Measurements from ENCODE around the gene MTMR3.

Gene MTMR3

DNA sequence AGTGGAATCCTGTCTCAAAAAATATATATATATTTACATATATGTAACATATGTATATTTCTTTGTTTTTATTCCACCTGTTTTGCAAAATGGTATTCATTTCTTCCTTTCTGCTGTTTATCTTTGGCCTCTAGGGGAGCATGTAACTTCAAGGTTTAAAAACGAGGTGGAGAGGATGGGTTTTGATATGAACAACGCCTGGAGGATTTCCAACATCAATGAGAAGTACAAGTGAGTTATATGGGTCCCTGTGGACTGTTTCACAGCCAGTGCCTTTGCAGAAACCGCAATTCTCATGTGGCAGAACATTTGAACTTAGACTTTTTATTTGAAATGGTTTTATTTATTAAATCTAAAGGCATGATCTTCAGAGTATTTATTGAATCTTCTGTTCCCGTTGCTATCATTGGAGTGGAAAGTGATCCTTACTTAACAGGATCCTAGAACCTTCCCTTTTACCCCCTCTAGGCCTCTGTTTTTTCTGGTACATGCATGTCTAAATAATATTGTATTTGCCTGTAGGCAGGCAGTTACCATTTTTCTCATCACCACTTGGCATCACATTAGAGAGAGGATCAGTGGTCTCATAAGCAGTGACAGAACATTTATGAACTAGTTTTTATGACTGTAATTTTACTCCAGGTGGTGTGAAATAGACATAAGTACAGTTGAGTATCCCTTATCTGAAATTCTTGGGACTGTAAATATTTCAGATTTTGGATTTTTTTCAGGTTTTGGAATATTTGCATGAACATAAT is 115.8 kb downstream of the MTMR3 start:
- no peak overlapping the region for H3K4me3 ChIP-seq (ENCODE audit: low read depth, low read length)
- no peak for DNase-seq (ENCODE audit: low read depth)
- TF ChIP-seq, protein P1, sequence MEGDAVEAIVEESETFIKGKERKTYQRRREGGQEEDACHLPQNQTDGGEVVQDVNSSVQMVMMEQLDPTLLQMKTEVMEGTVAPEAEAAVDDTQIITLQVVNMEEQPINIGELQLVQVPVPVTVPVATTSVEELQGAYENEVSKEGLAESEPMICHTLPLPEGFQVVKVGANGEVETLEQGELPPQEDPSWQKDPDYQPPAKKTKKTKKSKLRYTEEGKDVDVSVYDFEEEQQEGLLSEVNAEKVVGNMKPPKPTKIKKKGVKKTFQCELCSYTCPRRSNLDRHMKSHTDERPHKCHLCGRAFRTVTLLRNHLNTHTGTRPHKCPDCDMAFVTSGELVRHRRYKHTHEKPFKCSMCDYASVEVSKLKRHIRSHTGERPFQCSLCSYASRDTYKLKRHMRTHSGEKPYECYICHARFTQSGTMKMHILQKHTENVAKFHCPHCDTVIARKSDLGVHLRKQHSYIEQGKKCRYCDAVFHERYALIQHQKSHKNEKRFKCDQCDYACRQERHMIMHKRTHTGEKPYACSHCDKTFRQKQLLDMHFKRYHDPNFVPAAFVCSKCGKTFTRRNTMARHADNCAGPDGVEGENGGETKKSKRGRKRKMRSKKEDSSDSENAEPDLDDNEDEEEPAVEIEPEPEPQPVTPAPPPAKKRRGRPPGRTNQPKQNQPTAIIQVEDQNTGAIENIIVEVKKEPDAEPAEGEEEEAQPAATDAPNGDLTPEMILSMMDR (IDR thresholded peaks at IDR 0.05; ENCODE audit: low read depth, low read length, missing control alignments) = peak; percentile 8

DNA sequence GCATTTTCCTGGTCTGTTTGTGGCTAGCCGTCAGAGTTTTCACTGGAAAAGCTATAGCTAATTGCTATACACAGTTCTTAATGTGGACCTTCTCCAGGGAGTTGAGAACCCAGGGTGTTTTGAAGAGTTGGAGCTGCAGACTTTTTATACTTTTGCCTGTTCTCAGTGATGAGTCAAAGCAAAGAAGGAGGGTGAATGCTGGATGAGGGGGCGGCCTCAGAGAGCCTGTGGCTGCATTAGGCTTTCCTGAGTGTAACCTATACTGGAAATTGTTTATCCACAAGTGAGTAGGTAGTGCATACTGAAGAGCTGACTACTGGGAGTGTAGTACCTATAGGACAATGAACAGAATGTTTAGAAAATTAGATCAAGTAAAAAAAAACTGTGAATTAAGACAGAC is 117.6 kb downstream of the MTMR3 start:
- H3K4me3 ChIP-seq (ENCODE audit: low read depth, low read length) = no peak overlapping the region
- TF ChIP-seq, protein P1 (IDR thresholded peaks at IDR 0.05; ENCODE audit: low read depth, low read length, missing control alignments) = no peak
- DNase-seq (ENCODE audit: low read depth) = no peak

DNA sequence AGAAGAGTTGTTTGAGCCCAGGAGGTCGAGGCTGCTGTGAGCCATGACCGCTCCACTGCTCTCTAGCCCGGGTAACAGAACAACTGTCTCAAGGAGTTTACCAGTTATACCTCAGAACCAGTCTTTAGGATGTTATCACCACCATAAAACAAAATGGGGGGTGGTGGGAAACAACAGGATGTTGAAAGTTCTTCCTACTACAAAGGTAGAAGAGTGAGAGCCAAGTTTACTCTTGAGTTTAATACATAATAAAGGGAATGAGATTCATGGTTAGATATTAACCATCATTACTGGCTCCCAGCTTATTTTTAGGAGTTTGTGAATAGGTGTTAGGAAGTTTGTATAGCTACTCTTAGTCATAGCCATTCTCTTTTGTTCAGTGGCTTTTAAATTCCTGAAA is 118.5 kb downstream of the MTMR3 start:
- H3K4me3 ChIP-seq (ENCODE audit: low read depth, low read length) = no peak overlapping the region
- no peak for DNase-seq (ENCODE audit: low read depth)
- TF ChIP-seq, protein P1 (IDR thresholded peaks at IDR 0.05; ENCODE audit: low read depth, low read length, missing control alignments) = no peak

DNA sequence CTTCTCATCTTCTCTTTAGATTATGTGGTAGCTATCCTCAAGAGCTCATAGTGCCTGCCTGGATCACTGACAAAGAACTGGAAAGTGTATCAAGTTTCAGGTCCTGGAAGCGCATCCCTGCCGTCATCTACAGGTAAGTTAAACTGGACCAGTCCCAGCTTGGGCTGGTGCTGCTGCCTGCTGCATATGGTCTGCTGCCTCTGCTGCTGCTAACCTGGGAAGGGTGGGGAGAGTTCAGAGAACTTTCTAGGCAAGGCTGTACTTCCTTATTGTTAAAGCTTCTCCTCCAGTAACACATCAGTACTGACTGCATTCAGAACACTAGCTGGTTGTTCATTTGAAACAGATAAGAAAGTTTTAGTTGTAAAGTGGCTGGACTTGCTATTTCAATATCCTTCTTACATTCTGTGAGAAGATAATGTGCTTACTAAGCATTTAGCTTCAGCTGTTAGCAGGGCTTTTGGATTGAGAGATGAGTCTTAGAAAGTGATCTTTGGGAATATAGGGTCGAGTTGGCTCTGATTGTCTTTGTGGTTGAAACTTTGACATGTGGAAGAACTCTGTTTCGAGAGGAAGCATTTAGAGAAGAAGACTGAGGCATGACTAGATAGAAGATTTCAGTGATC is 120.0 kb downstream of the MTMR3 start:
- TF ChIP-seq, protein P1 (IDR thresholded peaks at IDR 0.05; ENCODE audit: low read depth, low read length, missing control alignments) = no peak
- H3K4me3 ChIP-seq (ENCODE audit: low read depth, low read length) = no peak overlapping the region
- DNase-seq (ENCODE audit: low read depth) = no peak

DNA sequence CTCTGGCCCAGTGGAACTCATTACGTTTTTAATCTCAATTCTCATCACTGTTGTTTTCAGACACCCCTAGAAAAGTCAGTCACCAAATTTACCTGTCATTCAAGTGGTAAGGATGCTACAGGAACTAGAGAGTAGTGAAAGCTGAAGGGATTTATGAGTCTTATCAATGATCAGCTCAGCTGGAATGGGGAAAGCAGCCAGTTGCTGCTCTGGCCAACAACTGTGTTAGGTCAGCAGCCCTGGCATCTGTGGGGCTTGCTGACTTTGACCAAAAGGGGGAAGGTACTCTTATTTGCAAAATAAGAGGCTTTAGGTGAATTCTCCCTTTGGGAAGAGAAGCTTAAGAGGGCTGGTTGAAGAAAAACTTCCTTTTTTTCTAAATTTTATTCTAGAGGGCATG is 121.1 kb downstream of the MTMR3 start:
- TF ChIP-seq, protein P1 (IDR thresholded peaks at IDR 0.05; ENCODE audit: low read depth, low read length, missing control alignments) = no peak
- H3K4me3 ChIP-seq (ENCODE audit: low read depth, low read length) = no peak overlapping the region
- DNase-seq (ENCODE audit: low read depth) = no peak

DNA sequence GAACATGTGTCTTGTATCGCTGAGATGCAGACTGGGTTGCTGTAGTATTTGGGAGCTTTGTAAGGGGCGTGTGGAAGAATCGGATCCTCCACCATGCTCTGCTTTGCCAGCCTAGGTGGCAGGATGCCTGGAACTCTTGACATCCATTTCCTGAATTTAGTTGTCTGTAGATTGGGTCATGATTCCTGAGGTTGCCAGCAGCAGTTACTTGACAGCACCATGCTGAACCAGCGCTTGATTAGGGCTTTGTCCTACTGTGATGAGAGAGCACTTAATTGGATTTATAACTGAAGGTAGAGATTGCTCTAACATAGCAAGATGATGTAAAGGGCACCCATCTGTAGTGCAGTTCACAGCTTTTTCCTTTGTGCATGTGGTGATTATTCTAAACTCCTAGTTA is 121.7 kb downstream of the MTMR3 start:
- H3K4me3 ChIP-seq (ENCODE audit: low read depth, low read length) = no peak overlapping the region
- no peak for DNase-seq (ENCODE audit: low read depth)
- TF ChIP-seq, protein P1 (IDR thresholded peaks at IDR 0.05; ENCODE audit: low read depth, low read length, missing control alignments) = no peak

All from GM12864 (cell line).